NT2/D1 (cell line): ENCODE data around the gene PLPP7.

Experiments
- SUZ12 ChIP-seq: IDR thresholded peaks from 2 replicates; pipeline ENCODE4 v1.6.1; 2011; ENCODE audit not compliant: insufficient read length, insufficient read depth; ENCODE audit errors: extremely low read depth
- YY1 ChIP-seq: IDR thresholded peaks from 2 replicates; pipeline ENCODE4 v1.6.1; 2011; ENCODE audit not compliant: insufficient read length, insufficient read depth
- ZNF274 ChIP-seq: IDR thresholded peaks from 2 replicates; pipeline ENCODE4 v1.6.1; 2011; ENCODE audit warnings: mild to moderate bottlenecking, low read depth, low read length

- TF ChIP-seq SUZ12 (no peak), ZNF274 (no peak), YY1 (no peak)
Measured at GRCh38 chr9:131298341-131298740, 8.8 kb downstream of the PLPP7 start.
